Activated naive CD4-positive, alpha-beta T cell treated with anti-CD3 and anti-CD28 coated beads, Interleukin-2, amount 10 ng/mL, durations not matched to agents 5 hours and 36 hours (primary cell): ENCODE data around the gene POU3F4. TPM values are rescaled to one million over a fixed set of nuclear protein-coding genes. Genes with fewer than 3 reads are reported as not detected.

ENCODE experiments used
- total RNA-seq, 2 experiments: library from RNA; stranded (reverse); gene quantifications; one replicate each; pipeline ENCODE4 v1.2.3, GENCODE V29; 2021

Gene POU3F4
- total RNA-seq, result not detected

DNA sequence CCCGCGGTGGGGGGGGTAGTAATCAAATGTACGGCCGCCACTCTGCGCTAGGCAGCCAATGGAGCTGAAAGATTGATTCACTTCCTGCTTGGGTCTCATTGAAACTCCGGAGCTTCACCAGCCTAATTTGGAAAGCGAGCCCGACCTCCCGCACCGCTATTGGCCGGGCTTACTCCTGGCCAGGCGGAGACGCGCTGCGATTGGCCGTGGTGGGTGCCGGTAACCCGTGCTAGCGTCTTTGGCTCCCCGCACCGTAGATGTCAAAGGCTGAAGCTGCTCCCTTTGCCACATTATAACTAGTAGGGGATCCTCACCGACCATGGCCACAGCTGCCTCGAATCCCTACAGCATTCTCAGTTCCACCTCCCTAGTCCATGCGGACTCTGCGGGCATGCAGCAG, at the start of gene POU3F4:
Gene POU3F4 (plus strand): TSS at position 285 of the 400 bp plus-strand sequence. CDS start 35 bp downstream, at position 320.

